T-cell (primary cell): Measurements from ENCODE around the gene PJVK. TPM values are rescaled to one million over a fixed set of nuclear protein-coding genes. Genes with fewer than 3 reads are reported as not detected.

ENCODE experiments used
- ATAC-seq, 4 experiments: fragments of 200-7000 bp in 3 of 4; fragments of 150-1000 bp in 1 of 4; cut with Tn5 transposase; replicated peaks in 1 of 4; 1 replicate in 3 of 4; 2 replicates in 1 of 4; pipeline ENCODE4 v1.10.0; 2021; ENCODE audit warnings: moderate library complexity in 3 of 4, mild to moderate bottlenecking in 2 of 4, moderate number of reproducible peaks in 1 of 4
- CTCF ChIA-PET, 2 donors: fragments of 300-600 bp; sonication (Branson Sonifier 250); formaldehyde crosslinking; loops; one replicate each; lab custom pipeline; 2022; ENCODE audit warnings: antibody characterized with exemption in 2 of 2; lab: Charles Lee
- POLR2A ChIA-PET, 2 donors: fragments of 300-600 bp; sonication (Branson Sonifier 250); formaldehyde crosslinking; loops; one replicate each; lab custom pipeline; 2022; ENCODE audit warnings: antibody characterized with exemption in 2 of 2; lab: Charles Lee
- DNase-seq, 35 experiments: peaks; one replicate each; pipeline versions ENCODE4 v3.0.0 to v3.0.0-alpha.2; 2013 to 2023
- H3K27ac ChIP-seq: one replicate; pipeline ENCODE4 v1.5.1; 2013; ENCODE audit warnings: low read length
- H3K27me3 ChIP-seq, 2 experiments: replicated peaks in 1 of 2; 1 replicate in 1 of 2; 2 replicates in 1 of 2; pipeline versions ENCODE4 v1.6.1 to v1.7.0; 2013; ENCODE audit warnings: low read length in 1 of 2, mixed read lengths in 1 of 2; ENCODE audit not compliant: control insufficient read depth in 2 of 2, insufficient read depth in 2 of 2; ENCODE audit errors: extremely low read depth in 1 of 2
- H3K36me3 ChIP-seq, 2 donors: 1 replicate in 1 of 2; 2 replicates in 1 of 2; pipeline versions ENCODE4 v1.6.1 to v1.7.0; 2013; ENCODE audit warnings: low read length in 1 of 2; ENCODE audit not compliant: control insufficient read depth in 2 of 2, insufficient read depth in 1 of 2; ENCODE audit errors: extremely low read depth in 1 of 2
- H3K4me1 ChIP-seq, 2 experiments: 1 replicate in 1 of 2; 2 replicates in 1 of 2; pipeline versions ENCODE4 v1.6.1 to v1.7.0; 2013; ENCODE audit warnings: low read length in 2 of 2, mixed read lengths in 1 of 2; ENCODE audit not compliant: insufficient read depth in 2 of 2, control insufficient read depth in 1 of 2; ENCODE audit errors: extremely low read depth in 1 of 2
- H3K4me3 ChIP-seq, 2 donors: 1 replicate in 1 of 2; 2 replicates in 1 of 2; pipeline versions ENCODE4 v1.5.1 to v1.7.0; 2013; ENCODE audit warnings: mild to moderate bottlenecking in 2 of 2, low read length in 1 of 2, moderate library complexity in 1 of 2; ENCODE audit not compliant: control insufficient read depth in 1 of 2; ENCODE audit errors: extremely low read depth in 1 of 2
- H3K9me3 ChIP-seq: 2 replicates; pipeline ENCODE4 v1.7.0; 2013
- H3K27ac Mint-ChIP-seq, 2 donors: one replicate each; pipeline ENCODE4 v1.8.0; 2020 to 2021; ENCODE audit warnings: mild to moderate bottlenecking in 2 of 2, mixed read lengths in 2 of 2
- H3K27me3 Mint-ChIP-seq, 2 donors: one replicate each; pipeline ENCODE4 v1.8.0; 2021 to 2022; ENCODE audit warnings: mixed read lengths in 2 of 2
- H3K36me3 Mint-ChIP-seq: one replicate; pipeline ENCODE4 v1.8.0; 2021; ENCODE audit warnings: mixed read lengths
- H3K4me1 Mint-ChIP-seq, 3 donors: one replicate each; pipeline ENCODE4 v1.8.0; 2020 to 2022; ENCODE audit warnings: mixed read lengths in 3 of 3, mild to moderate bottlenecking in 1 of 3
- H3K4me3 Mint-ChIP-seq, 3 donors: one replicate each; pipeline ENCODE4 v1.8.0; 2020 to 2022; ENCODE audit warnings: mild to moderate bottlenecking in 3 of 3, mixed read lengths in 3 of 3, moderate library complexity in 3 of 3
- H3K9me3 Mint-ChIP-seq, 3 donors: one replicate each; pipeline ENCODE4 v1.8.0; 2020 to 2022; ENCODE audit warnings: mixed read lengths in 3 of 3
- WGBS: methylation state at CpG from one replicate; pipeline ENCODE4 v1.1.5; 2013; ENCODE audit warnings: missing lambda C conversion rate; ENCODE audit not compliant: insufficient coverage; 5-methylcytosine and 5-hydroxymethylcytosine counted together
- total RNA-seq, 35 experiments: library from RNA in 6 of 35; stranded (reverse) in 6 of 35; fragments of 120-200 nt in 1 of 35; gene quantifications; one replicate each; pipeline versions ENCODE4 v1.2.1 to v1.2.4 and lab custom pipeline; 2013 to 2026

The PJVK gene
- total RNA-seq, 5 donors from 2014 or later (not counting 1 experiment from before 2014, with no cell fraction given), result 1.8 to 5.2 (median 4.3) TPM

DNA sequence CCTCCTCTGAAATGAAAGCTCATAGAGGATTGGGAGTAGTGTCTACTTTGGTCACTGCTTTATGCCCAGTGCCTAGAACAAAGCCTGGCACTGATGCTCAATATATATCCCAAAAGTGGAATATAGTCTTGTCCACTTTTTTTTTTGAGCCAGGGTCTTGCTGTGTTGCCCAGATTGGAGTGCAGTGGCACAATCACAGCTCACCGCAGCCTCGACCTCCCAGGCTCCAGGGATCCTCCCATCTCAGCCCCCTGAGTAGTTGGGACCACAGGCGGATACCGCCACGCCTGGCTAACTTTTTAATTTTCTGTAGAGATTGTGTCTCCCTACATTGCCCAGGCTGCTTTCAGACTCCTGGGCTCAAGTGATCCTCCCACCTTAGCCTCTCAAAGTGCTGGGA is 23.4 kb downstream of the PJVK start:
- Histone ChIP-seq H3K9me3 (no peaks in the 10 kb centered on the region), H3K36me3 (no peaks in the 10 kb centered on the region), H3K4me1 (peaks cover 7 to 16% of the 10 kb centered on the region in 2 experiments), H3K27me3 (no peaks in the 10 kb centered on the region), H3K27ac (no peak overlapping the region), H3K4me3 (no peak overlapping the region)
- Mint-ChIP-seq H3K4me1 (peaks cover 13 to 19% (median 16%) of the 10 kb centered on the region in 3 donors), H3K4me3 (no peak overlapping the region), H3K27me3 (no peaks in the 10 kb centered on the region), H3K36me3 (no peaks in the 10 kb centered on the region), H3K27ac (no peak overlapping the region), H3K9me3 (no peaks in the 10 kb centered on the region)
- ATAC-seq (no peak), DNase-seq (no peak)
- WGBS, result 90% methylated on average over 3 of the region's 5 CpGs
- CTCF ChIA-PET, result interaction anchor here in 1 of 2 donors (0.8 kb wide), 1 partner anchor 19 kb away, joined by 3 read pairs; no protein-coding TSS in a partner anchor
- POLR2A ChIA-PET, result interaction anchor here in 1 of 2 donors (1.3 kb wide), 1 partner anchor 24 kb away, joined by 4 read pairs; the partner anchor contains the start of genes PJVK and PRKRA

DNA sequence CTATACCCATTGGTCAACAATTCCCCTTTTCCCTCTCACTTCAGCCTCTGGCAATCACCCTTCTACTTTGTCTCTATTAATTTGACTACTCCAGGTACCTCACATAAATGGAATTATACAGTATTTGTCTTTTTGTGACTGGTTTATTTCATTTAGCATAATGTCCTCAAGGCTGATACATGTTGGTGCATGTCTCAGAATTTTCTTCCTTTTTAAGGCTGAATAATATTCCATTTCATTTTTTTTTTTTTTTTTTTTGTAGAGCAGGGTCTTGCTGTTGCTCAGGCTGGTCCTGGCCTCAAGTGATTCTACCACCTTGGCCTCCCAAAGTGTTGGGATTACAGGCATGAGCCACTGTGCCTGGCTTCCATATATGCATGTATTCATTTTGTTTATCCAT is 25.3 kb downstream of the PJVK start:
- Histone ChIP-seq H3K4me3 (no peak overlapping the region), H3K27ac (no peak overlapping the region), H3K27me3 (no peaks in the 10 kb centered on the region), H3K9me3 (no peaks in the 10 kb centered on the region), H3K4me1 (peaks cover 14 to 28% of the 10 kb centered on the region in 2 experiments), H3K36me3 (no peaks in the 10 kb centered on the region)
- peaks cover 18 to 29% (median 27%) of the 10 kb centered on the region in 3 donors for H3K4me1 Mint-ChIP-seq
- DNase-seq, result no peak
- CTCF ChIA-PET, result no interaction called here
- no peak for ATAC-seq
- H3K4me3 Mint-ChIP-seq, result no peak overlapping the region
- H3K27me3 Mint-ChIP-seq, result no peaks in the 10 kb centered on the region
- POLR2A ChIA-PET, result interaction anchor here in 1 of 2 donors (1.3 kb wide), 1 partner anchor 26 kb away, joined by 3 read pairs; the partner anchor contains the start of genes PJVK and PRKRA
- H3K9me3 Mint-ChIP-seq, result no peaks in the 10 kb centered on the region
- H3K36me3 Mint-ChIP-seq, result no peaks in the 10 kb centered on the region
- peak overlapping the region in 1 of 2 donors; percentile 39 for H3K27ac Mint-ChIP-seq

DNA sequence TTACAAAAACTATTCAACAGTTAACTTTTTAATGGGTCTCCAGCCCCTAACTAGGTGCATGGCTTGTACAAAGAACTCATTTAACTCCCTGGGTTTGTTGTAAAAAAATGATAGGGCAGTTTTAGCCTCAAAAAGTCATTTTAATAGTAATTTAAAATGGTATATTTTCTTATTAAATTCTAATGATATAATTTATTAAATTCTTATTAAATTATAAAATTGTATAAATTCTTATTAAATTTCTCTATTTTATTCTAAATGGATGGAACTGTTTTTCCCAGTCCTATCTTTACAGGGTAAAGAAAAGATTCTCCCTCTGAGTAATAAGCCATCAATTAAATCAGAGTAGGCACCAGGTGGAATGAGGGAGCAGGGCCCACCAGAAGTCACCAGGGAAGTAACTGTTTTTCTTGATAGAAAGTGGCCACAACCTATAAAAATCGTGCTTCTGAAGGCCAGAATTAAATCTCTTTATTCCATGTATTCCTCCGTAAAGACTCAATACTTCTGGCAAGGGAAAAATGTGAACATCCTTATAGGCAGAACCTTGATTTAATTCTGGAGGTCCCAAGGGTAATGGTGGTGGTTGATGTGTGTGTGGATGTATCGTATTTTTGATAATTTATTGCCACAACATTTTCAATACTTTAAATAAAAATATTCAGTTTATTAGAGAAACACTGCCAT is 26.4 kb downstream of the PJVK start:
- Mint-ChIP-seq H3K4me1 (peaks cover 29 to 40% (median 38%) of the 10 kb centered on the region in 3 donors), H3K36me3 (no peaks in the 10 kb centered on the region), H3K4me3 (peak overlapping the region; percentile 96 to 98 (median 98)), H3K27ac (no peak overlapping the region), H3K9me3 (no peaks in the 10 kb centered on the region), H3K27me3 (no peaks in the 10 kb centered on the region)
- H3K27ac ChIP-seq, result peak overlapping the region; percentile 92
- POLR2A ChIA-PET, result no interaction called here
- no peaks in the 10 kb centered on the region for H3K36me3 ChIP-seq
- no peak for ATAC-seq
- H3K4me1 ChIP-seq, result peaks cover 21 to 37% of the 10 kb centered on the region in 2 experiments
- CTCF ChIA-PET, result no interaction called here
- DNase-seq, result no peak
- no peaks in the 10 kb centered on the region for H3K9me3 ChIP-seq
- H3K4me3 ChIP-seq, result peak overlapping the region; percentile 80 to 92
- no CpG with 5 or more reads among the region's 3 CpGs for WGBS
- H3K27me3 ChIP-seq, result no peaks in the 10 kb centered on the region

DNA sequence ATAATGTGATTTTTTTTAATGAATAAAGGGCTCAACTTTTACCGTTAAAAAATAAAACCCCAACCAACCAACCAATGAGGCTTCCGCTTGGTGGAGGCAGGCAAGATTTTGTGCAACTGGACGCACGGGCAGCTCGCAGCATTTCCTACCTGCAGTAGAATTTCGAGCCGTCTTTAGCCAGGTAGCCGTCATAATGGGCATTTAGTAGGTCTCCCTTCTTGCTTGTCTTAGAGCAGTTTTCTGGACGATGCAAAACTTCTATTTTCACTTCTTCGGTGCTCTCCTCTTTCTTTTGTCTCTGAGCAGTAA is 26.9 kb downstream of the PJVK start:
- CTCF ChIA-PET, result interaction anchor here in 1 of 2 donors (1.5 kb wide), 1 partner anchor 27 kb away, joined by 7 read pairs; the partner anchor contains the start of genes PJVK and PRKRA
- Mint-ChIP-seq H3K4me3 (peak overlapping the region; percentile 96 to 98 (median 98)), H3K27me3 (no peaks in the 10 kb centered on the region), H3K36me3 (no peaks in the 10 kb centered on the region), H3K4me1 (peaks cover 34 to 45% (median 43%) of the 10 kb centered on the region in 3 donors), H3K27ac (peak overlapping the region; percentile 98 to 99), H3K9me3 (no peaks in the 10 kb centered on the region)
- 3% methylated on average over 6 of the region's 10 CpGs for WGBS
- ATAC-seq, result peak in 1 of 4 experiments; percentile 0
- no peaks in the 10 kb centered on the region for H3K27me3 ChIP-seq
- POLR2A ChIA-PET, result no interaction called here
- no peaks in the 10 kb centered on the region for H3K9me3 ChIP-seq
- H3K27ac ChIP-seq, result peak overlapping the region; percentile 92
- H3K36me3 ChIP-seq, result no peaks in the 10 kb centered on the region
- DNase-seq, result no peak
- peak overlapping the region; percentile 80 to 92 for H3K4me3 ChIP-seq
- peaks cover 21 to 40% of the 10 kb centered on the region in 2 experiments for H3K4me1 ChIP-seq

DNA sequence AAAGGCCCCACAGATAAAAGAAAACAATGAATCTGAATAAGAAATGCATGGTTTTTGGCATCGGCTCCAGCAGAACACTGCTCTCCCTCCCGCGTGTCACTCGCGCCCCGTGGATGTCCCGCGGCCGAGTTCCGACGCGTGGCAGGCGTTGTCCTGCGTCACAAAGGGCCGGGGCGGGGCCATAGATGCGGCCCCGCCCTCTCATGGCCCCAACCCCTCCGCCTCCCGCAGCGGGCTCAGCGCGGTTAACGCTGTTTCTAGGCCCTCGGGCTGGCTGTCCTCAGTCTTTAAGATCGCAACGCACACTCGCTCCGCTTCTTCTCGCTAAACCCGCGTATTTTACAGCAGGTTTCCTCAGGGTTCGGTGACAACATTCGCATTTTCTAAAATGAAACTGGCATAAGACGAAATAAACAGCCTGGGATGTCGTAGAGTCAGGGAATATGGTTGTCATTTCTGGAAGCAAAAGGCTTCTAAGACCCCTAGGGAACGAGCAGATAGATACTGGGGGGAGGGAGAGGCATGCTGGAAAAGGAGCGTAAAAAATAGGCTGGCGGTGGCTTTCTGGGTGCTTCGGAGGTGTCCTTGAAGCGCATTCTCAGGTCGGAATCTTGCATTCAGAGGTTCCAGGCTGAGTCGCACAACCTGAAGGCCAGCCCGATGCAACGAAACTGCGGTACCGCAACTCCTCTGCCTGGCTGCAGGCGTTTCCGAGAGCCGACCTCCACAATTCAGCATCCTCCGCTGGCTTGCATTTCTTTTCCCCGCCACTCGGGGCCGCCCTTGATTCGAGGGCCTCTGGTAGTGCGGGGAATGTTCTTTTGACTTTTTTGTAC is 27.5 kb downstream of the PJVK start, which contains the start of gene FKBP7:
Gene FKBP7, minus strand, starts transcription at position 162 of the 836 bp plus-strand sequence. Its CDS starts 101 bp downstream, at position 61.
- H3K27ac ChIP-seq, result peak within 1 kb of the TSS; percentile 92
- H3K4me3 Mint-ChIP-seq, result peak within 1 kb of the TSS; percentile 96 to 98 (median 98)
- peak within 1 kb of the TSS; percentile 80 to 92 for H3K4me3 ChIP-seq
- DNase-seq (peak; percentile 75 to 93 (median 85)), ATAC-seq (peak; percentile 77 to 85 (median 82))
- H3K9me3 Mint-ChIP-seq, result no peaks in the 10 kb centered on the region
- H3K27ac Mint-ChIP-seq, result peak within 1 kb of the TSS; percentile 98 to 99
- no peaks in the 10 kb centered on the region for H3K9me3 ChIP-seq
- CTCF ChIA-PET, result interaction anchor here in 1 of 2 donors (0.6 to 1.5 kb wide), 3 partner anchors 28 to 64 kb away, joined by 3 to 7 read pairs (median 3); partner anchors contain the start of genes PJVK and PRKRA
- WGBS, result under 1% methylated on average over 51 of the region's 56 CpGs
- no peaks in the 10 kb centered on the region for H3K27me3 Mint-ChIP-seq
- H3K27me3 ChIP-seq, result no peaks in the 10 kb centered on the region
- H3K4me1 ChIP-seq, result peaks cover 21 to 41% of the 10 kb centered on the region in 2 experiments
- POLR2A ChIA-PET, result no interaction called here
- H3K4me1 Mint-ChIP-seq, result peaks cover 37 to 48% (median 43%) of the 10 kb centered on the region in 3 donors
- H3K36me3 ChIP-seq, result no peaks in the 10 kb centered on the region
- H3K36me3 Mint-ChIP-seq, result no peaks in the 10 kb centered on the region

DNA sequence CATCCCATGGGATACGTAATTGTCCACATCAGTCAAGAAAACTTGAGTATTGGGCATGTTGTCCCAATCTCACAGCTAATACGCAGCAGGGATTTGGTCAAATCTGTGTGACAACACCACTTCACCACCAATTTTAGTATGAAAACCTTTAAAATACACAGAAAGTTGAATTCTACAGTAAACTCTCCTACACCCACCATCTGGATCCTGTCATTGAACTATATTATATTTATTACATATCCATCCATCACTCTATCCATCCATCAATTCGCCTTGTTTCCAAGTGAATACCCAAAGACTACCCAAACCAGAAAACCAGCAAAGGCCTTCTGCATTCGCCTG is 28.1 kb downstream of the PJVK start:
- H3K27ac ChIP-seq, result peak overlapping the region; percentile 92
- H3K4me3 ChIP-seq, result peak overlapping the region; percentile 80 to 92
- Mint-ChIP-seq H3K27me3 (no peaks in the 10 kb centered on the region), H3K27ac (peak overlapping the region; percentile 98 to 99), H3K4me1 (peaks cover 43 to 54% (median 43%) of the 10 kb centered on the region in 3 donors), H3K36me3 (no peaks in the 10 kb centered on the region), H3K4me3 (peak overlapping the region; percentile 96 to 98 (median 98)), H3K9me3 (no peaks in the 10 kb centered on the region)
- no peaks in the 10 kb centered on the region for H3K9me3 ChIP-seq
- ChIA-PET POLR2A (no interaction called here), CTCF (interaction anchor here (1.2 to 1.5 kb wide), 3 partner anchors 28 to 81 kb away, joined by 3 to 7 read pairs (median 3); partner anchors contain the start of genes PJVK (in 1 of the 2) and PRKRA (in 1 of the 2))
- no peak for ATAC-seq
- H3K36me3 ChIP-seq, result no peaks in the 10 kb centered on the region
- H3K27me3 ChIP-seq, result no peaks in the 10 kb centered on the region
- DNase-seq, result no peak
- 100% methylated on average over 1 of the region's 4 CpGs for WGBS
- H3K4me1 ChIP-seq, result peaks cover 21 to 43% of the 10 kb centered on the region in 2 experiments
